Heart left ventricle (tissue), 13 donors: Measurements from ENCODE around the gene LPO.

Source experiments
- CTCF ChIP-seq, 12 donors: fragments of 200-600 bp; sonication (generic) in 4 of 12; IDR thresholded peaks; one replicate each; pipeline versions ENCODE4 v1.5.0 to v1.8.0; 2018 to 2022; ENCODE audit warnings: antibody characterized with exemption in 12 of 12, mild to moderate bottlenecking in 5 of 12
- POLR2A ChIP-seq, 2 donors: fragments of 450-650 bp; IDR thresholded peaks; one replicate each; pipeline ENCODE4 v1.6.1; 2017; ENCODE audit warnings: antibody characterized with exemption in 2 of 2, mild to moderate bottlenecking in 2 of 2, moderate library complexity in 2 of 2
- donor health status: ischemic (EF 13 %, LVEDD 7.1; RV severe dilation, severe dysfunction).
- donor health status: DM: no; HTN: yes; CAD: no.
- donor health status: DM: no; HTN: no; CAD: no.
- donor health status: ischemic (EF 25% LVEDD 6.9; RV normal size, moderate dysfunction).
- donor health status: ischemic (EF 25% LVEDD 5.7; RV mildly dilated, moderate dysfunction).
- donor health status: ischemic (EF 35%, LVEDD 5.7; RV mildly dilated, moderate dysfunction).
- donor health status: nonischemic (EF 11% LVEDD 7.7; RV severe dilation, severe dysfunction).
- donor health status: DM: yes; HTN: yes; CAD: no.
- donor health status: PGD.
- donor health status: ischemic (EF 29% LVEDD 5.4; RV normal size, mild dysfunction).
- donor health status: nonischemic (EF 23%, LVEDD 6.1; RV moderate dilation, normal function).

- TF ChIP-seq CTCF (IDR thresholded peaks at IDR 0.05) (no peak), POLR2A (IDR thresholded peaks at IDR 0.05) (no peak)
These were observed 70.9 kb downstream of the LPO start for GRCh38 chr17:58308985-58309917.
